Measurements from ENCODE around the gene ARL10. TPM values are rescaled to one million over a fixed set of nuclear protein-coding genes. Genes with fewer than 3 reads are reported as not detected.

The ARL10 gene
- total RNA-seq, 1 experiment from 2014 or later: 0.05 TPM

DNA sequence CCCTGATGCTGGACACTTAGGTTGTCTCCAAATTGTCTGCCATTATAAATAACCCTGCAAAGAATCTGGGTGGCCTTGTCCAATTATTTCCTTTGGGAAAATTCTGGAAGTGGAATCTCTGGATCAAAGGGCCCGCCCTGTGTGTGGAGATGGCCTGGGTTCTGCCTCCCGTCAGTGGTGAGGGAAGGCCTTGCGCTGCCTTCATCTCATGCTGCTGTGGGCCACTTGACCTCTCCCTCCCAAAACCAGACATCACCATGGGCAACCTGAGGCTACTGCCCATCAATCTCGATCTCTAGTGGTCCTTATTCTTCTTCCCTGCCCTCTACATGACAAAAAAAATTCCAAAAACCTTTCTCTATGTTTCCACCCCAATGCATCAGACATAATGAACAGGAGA lies 44.5 kb downstream of the ARL10 start:
- DNase-seq (ENCODE audit: low read depth, low spot score) (no peak), ATAC-seq (no peak)
- no peaks in the 10 kb centered on the region for H3K9me2 ChIP-seq (ENCODE audit: insufficient read depth)
- no peak overlapping the region for H3K9ac ChIP-seq (ENCODE audit: low read length)
- H3K4me3 ChIP-seq (replicated peaks in 1 of 2; ENCODE audit: low read depth in 1 of 2, low read length in 2 of 2): no peak overlapping the region
- no peak overlapping the region for H2AFZ ChIP-seq (ENCODE audit: low read depth, low read length, poor library complexity, severe bottlenecking)
- H3K27ac ChIP-seq (ENCODE audit: low read depth, low read length): no peak overlapping the region
- TF ChIP-seq, protein P1, sequence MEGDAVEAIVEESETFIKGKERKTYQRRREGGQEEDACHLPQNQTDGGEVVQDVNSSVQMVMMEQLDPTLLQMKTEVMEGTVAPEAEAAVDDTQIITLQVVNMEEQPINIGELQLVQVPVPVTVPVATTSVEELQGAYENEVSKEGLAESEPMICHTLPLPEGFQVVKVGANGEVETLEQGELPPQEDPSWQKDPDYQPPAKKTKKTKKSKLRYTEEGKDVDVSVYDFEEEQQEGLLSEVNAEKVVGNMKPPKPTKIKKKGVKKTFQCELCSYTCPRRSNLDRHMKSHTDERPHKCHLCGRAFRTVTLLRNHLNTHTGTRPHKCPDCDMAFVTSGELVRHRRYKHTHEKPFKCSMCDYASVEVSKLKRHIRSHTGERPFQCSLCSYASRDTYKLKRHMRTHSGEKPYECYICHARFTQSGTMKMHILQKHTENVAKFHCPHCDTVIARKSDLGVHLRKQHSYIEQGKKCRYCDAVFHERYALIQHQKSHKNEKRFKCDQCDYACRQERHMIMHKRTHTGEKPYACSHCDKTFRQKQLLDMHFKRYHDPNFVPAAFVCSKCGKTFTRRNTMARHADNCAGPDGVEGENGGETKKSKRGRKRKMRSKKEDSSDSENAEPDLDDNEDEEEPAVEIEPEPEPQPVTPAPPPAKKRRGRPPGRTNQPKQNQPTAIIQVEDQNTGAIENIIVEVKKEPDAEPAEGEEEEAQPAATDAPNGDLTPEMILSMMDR (IDR thresholded peaks at IDR 0.05 in 2 of 3, conservative IDR thresholded peaks at IDR 0.05 in 1 of 3; ENCODE audit: borderline replicate concordance in 1 of 3, insufficient read depth in 1 of 3, low read depth in 2 of 3, low read length in 2 of 3): no peak
- TF ChIP-seq CBX3 (IDR thresholded peaks at IDR 0.05; ENCODE audit: low read depth) (no peak), POLR2AphosphoS5 (IDR thresholded peaks at IDR 0.05; ENCODE audit: low read depth, low read length) (no peak), ZNF274 (IDR thresholded peaks at IDR 0.05; ENCODE audit: low read depth, low read length) (no peak), RAD21 (IDR thresholded peaks at IDR 0.05; ENCODE audit: low read depth) (no peak), JUND (IDR thresholded peaks at IDR 0.05) (no peak), SP1 (IDR thresholded peaks at IDR 0.05; ENCODE audit: low read depth) (no peak), POLR2A (IDR thresholded peaks at IDR 0.05; ENCODE audit: borderline replicate concordance, extremely low read depth, insufficient read depth, insufficient read length) (no peak), ELF1 (IDR thresholded peaks at IDR 0.05; ENCODE audit: borderline replicate concordance, low read depth) (no peak), YY1 (IDR thresholded peaks at IDR 0.05; ENCODE audit: extremely low read depth, insufficient replicate concordance, low read depth, low read length) (no peak), SIN3A (IDR thresholded peaks at IDR 0.05; ENCODE audit: low read depth) (no peak)
- TF ChIP-seq, protein P2, sequence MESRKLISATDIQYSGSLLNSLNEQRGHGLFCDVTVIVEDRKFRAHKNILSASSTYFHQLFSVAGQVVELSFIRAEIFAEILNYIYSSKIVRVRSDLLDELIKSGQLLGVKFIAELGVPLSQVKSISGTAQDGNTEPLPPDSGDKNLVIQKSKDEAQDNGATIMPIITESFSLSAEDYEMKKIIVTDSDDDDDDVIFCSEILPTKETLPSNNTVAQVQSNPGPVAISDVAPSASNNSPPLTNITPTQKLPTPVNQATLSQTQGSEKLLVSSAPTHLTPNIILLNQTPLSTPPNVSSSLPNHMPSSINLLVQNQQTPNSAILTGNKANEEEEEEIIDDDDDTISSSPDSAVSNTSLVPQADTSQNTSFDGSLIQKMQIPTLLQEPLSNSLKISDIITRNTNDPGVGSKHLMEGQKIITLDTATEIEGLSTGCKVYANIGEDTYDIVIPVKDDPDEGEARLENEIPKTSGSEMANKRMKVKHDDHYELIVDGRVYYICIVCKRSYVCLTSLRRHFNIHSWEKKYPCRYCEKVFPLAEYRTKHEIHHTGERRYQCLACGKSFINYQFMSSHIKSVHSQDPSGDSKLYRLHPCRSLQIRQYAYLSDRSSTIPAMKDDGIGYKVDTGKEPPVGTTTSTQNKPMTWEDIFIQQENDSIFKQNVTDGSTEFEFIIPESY (IDR thresholded peaks at IDR 0.05; ENCODE audit: extremely low read depth, insufficient replicate concordance, low read length): no peak
- TF ChIP-seq, protein P3, sequence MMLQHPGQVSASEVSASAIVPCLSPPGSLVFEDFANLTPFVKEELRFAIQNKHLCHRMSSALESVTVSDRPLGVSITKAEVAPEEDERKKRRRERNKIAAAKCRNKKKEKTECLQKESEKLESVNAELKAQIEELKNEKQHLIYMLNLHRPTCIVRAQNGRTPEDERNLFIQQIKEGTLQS (IDR thresholded peaks at IDR 0.05): no peak
- BruUV-seq (replicated peaks): no TSS peak
- H3K4me1 ChIP-seq (ENCODE audit: control insufficient read depth in 1 of 2, insufficient read depth in 2 of 2, low read length in 2 of 2): peaks cover 12 to 18% of the 10 kb centered on the region in 2 experiments; a peak in 3 of 4 replicates
- ChIA-PET RAD21 (ENCODE audit: low non-redundant PET in 1 of 2, low total read pairs in 2 of 2, uncharacterized antibody in 2 of 2, unreplicated experiment in 2 of 2) (no interaction called here), POLR2A (no interaction called here), CTCF (no interaction called here)
- H3K36me3 ChIP-seq (ENCODE audit: control insufficient read depth in 1 of 2, insufficient read depth in 2 of 2, low read length in 2 of 2): peaks cover 0 to 5% of the 10 kb centered on the region in 2 experiments; a peak in 3 of 4 replicates
- peaks cover 9% of the 10 kb centered on the region for H3K79me2 ChIP-seq (ENCODE audit: insufficient read depth, low read length)
- H4K20me1 ChIP-seq (ENCODE audit: insufficient read depth): no peaks in the 10 kb centered on the region
- no peak overlapping the region for H3K4me2 ChIP-seq (ENCODE audit: low read length)
- no peaks in the 10 kb centered on the region for H3K9me3 ChIP-seq (ENCODE audit: control insufficient read depth in 1 of 2, insufficient read depth in 1 of 2, low read depth in 1 of 2, low read length in 2 of 2)
- intact Hi-C loops (cut with micrococcal nuclease): no loop called here
- no peaks in the 10 kb centered on the region for H3K27me3 ChIP-seq (ENCODE audit: insufficient read depth, low read length)
